ENCODE data around the gene URAD. TPM values are rescaled to one million over a fixed set of nuclear protein-coding genes. Genes with fewer than 3 reads are reported as not detected.

Gene URAD
- total RNA-seq, 2 experiments from 2014 or later: not detected

DNA sequence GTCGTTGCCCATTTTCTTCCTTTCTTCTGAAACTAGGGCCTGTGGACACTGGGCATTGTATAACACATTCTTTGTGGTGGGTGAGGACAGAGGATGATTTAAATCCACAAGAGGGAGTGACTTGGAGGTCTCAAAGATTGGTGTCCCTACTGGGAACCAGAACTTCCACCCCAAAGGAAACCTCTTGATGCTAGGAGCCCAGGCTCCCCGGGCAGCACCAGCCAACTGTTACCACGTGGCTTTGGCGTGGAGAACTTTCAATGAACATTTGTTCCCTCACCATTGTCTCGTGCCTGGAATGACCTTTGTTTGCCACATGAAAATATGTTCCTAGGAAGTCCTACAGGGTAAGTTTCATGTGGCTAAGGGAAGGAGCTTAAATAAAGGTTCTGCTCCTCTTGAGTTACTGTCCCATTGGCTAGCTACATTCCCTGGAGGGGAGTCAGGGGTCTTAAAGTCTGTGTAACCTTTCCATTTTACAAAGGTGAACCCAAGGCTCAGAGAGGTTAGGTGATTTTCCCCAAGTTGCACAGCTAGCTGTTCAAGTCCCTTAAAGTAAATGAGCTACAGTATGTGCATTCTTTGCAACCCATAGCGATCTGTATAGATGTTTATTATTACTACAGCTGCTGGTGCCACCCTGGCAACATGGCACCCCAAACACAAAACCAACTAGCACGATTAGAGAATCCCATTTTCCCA is 14.4 kb downstream of the URAD start:
- POLR2A ChIA-PET: no interaction called here
- peaks cover 77% of the 10 kb centered on the region for H3K27me3 Mint-ChIP-seq
- CTCF ChIA-PET: interaction anchor here (1.0 to 5.5 kb wide), 6 partner anchors 20 to 612 kb away, joined by 3 to 25 read pairs (median 4); no protein-coding TSS in a partner anchor

DNA sequence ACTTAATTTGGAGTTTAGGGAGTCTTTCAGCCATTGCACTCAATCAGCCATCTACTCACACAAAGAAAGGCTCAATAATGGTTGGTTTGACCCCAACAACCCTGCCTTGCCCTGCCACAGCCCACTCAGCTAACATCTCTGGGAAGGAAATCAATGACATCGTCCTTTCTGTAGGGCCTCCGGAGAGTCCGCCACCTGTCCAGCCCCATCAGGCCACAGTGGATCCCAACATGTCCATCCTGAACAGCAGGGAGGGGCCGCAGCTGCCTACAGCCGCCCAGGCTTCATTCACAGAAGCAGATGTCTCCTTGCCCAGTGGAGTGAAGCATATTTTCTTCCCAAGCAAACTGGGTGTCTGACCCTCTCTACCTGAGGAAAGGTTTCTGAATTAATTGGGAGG is 15.2 kb downstream of the URAD start:
- no peaks in the 10 kb centered on the region for H3K9me3 Mint-ChIP-seq
- H3K27ac Mint-ChIP-seq: no peak overlapping the region
- ChIA-PET CTCF (interaction anchor here (1.2 to 7.0 kb wide), 4 partner anchors 11 to 146 kb away, joined by 4 to 46 read pairs (median 17); no protein-coding TSS in a partner anchor), POLR2A (interaction anchor here (1.0 kb wide), 1 partner anchor 250 kb away, joined by 3 read pairs; no protein-coding TSS in a partner anchor)
- TF ChIP-seq, protein P1, sequence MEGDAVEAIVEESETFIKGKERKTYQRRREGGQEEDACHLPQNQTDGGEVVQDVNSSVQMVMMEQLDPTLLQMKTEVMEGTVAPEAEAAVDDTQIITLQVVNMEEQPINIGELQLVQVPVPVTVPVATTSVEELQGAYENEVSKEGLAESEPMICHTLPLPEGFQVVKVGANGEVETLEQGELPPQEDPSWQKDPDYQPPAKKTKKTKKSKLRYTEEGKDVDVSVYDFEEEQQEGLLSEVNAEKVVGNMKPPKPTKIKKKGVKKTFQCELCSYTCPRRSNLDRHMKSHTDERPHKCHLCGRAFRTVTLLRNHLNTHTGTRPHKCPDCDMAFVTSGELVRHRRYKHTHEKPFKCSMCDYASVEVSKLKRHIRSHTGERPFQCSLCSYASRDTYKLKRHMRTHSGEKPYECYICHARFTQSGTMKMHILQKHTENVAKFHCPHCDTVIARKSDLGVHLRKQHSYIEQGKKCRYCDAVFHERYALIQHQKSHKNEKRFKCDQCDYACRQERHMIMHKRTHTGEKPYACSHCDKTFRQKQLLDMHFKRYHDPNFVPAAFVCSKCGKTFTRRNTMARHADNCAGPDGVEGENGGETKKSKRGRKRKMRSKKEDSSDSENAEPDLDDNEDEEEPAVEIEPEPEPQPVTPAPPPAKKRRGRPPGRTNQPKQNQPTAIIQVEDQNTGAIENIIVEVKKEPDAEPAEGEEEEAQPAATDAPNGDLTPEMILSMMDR (IDR thresholded peaks at IDR 0.05): no peak
- peaks cover 71% of the 10 kb centered on the region for H3K27me3 Mint-ChIP-seq
- no peak for ATAC-seq
- DNase-seq: no peak
- intact Hi-C loops (cut with micrococcal nuclease): no loop called here
- H3K4me3 Mint-ChIP-seq: no peak overlapping the region
- H3K36me3 Mint-ChIP-seq (ENCODE audit: low read depth): no peaks in the 10 kb centered on the region
- peaks cover 17% of the 10 kb centered on the region for H3K4me1 Mint-ChIP-seq (ENCODE audit: low read depth)

More for the DNA sequence above, 14.4 kb downstream of the URAD start:
- Mint-ChIP-seq H3K27ac (no peak overlapping the region), H3K9me3 (no peaks in the 10 kb centered on the region), H3K4me1 (ENCODE audit: low read depth) (peaks cover 17% of the 10 kb centered on the region), H3K36me3 (ENCODE audit: low read depth) (no peaks in the 10 kb centered on the region), H3K4me3 (no peak overlapping the region)
- intact Hi-C loops (cut with micrococcal nuclease): no loop called here
- TF ChIP-seq, protein P1 (IDR thresholded peaks at IDR 0.05): no peak
- ATAC-seq (no peak), DNase-seq (no peak)

DNA sequence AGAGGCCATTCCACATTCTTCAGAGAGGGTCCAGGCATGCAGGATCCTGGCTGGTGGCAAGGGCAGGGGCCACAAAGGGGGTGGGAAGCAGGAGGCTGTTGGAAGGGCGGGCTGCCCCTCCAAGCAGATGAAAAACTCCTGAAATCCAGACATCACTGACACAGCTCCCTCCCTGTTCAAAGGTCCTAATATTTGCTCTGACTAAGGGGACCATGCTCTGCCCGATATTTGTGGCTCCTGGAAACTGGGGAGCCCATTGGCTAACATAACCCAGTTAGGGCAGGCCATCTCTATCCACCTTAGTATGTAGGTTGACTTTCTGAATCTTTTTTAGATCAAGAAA is 16.0 kb downstream of the URAD start:
- intact Hi-C loops (cut with micrococcal nuclease): no loop called here
- ChIA-PET POLR2A (interaction anchor here (1.0 kb wide), 1 partner anchor 249 kb away, joined by 3 read pairs; no protein-coding TSS in a partner anchor), CTCF (interaction anchor here (2.1 to 7.0 kb wide), 3 partner anchors 12 to 145 kb away, joined by 9 to 46 read pairs (median 25); no protein-coding TSS in a partner anchor)
- ATAC-seq: no peak
- Mint-ChIP-seq H3K27ac (no peak overlapping the region), H3K27me3 (peaks cover 77% of the 10 kb centered on the region), H3K4me1 (ENCODE audit: low read depth) (peaks cover 21% of the 10 kb centered on the region), H3K4me3 (no peak overlapping the region), H3K36me3 (ENCODE audit: low read depth) (no peaks in the 10 kb centered on the region), H3K9me3 (no peaks in the 10 kb centered on the region)
- no peak for DNase-seq
- TF ChIP-seq, protein P1 (IDR thresholded peaks at IDR 0.05): no peak

DNA sequence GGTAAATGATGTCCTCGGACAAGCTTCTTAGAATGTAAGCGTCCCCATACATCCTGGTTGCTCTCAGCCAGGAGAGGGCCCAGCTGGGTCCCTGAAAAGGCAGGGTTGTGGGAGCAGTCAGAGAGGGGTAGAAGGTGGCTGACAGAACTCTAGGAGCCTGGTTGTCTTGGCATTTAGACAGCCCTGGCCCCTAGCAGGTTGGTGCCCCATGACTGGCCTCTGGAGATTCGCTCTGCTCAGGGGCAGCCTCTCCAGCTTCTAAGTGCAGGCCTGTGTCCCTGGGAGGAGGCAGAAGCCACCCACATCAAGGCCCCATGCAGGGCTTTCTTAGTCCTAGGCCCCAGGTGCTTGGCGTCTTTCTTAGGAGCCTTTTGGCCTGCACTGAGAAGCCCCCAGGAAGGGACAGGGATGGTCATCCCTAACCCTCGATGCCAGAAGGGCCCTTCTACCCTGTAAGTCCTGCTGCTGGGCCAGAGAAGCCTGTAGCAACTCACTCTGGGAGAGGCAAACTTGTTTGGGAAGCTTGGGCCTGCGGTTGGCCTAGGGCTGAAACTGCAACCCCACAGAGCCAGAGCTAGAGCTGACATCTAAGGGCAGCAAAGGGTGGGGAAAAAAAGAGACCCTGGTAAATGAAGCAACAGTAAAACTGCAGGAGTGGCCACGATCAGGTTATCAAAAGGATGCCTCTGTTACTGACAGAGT is 16.6 kb downstream of the URAD start:
- TF ChIP-seq, protein P1 (IDR thresholded peaks at IDR 0.05): no peak
- ATAC-seq (no peak), DNase-seq (no peak)
- ChIA-PET CTCF (interaction anchor here (2.1 to 7.0 kb wide), 3 partner anchors 12 to 145 kb away, joined by 9 to 46 read pairs (median 25); no protein-coding TSS in a partner anchor), POLR2A (interaction anchor here (0.6 kb wide), 1 partner anchor 638 kb away, joined by 5 read pairs; no protein-coding TSS in a partner anchor)
- Mint-ChIP-seq H3K4me3 (no peak overlapping the region), H3K27ac (no peak overlapping the region), H3K36me3 (ENCODE audit: low read depth) (no peaks in the 10 kb centered on the region), H3K27me3 (peaks cover 77% of the 10 kb centered on the region), H3K9me3 (no peaks in the 10 kb centered on the region), H3K4me1 (ENCODE audit: low read depth) (peaks cover 24% of the 10 kb centered on the region)
- intact Hi-C loops (cut with micrococcal nuclease): no loop called here
